HEK293 (cell line): ENCODE data around the gene MYO1B.

Experiments
- CTCF ChIA-PET: fragments of 350-600 bp; formaldehyde crosslinking; extraction: SDS; loops from one replicate; lab custom pipeline; 2021; ENCODE audit warnings: antibody characterized with exemption; lab: Yijun Ruan, JAX
- POLR2A ChIA-PET: fragments of 300-600 bp; formaldehyde crosslinking; extraction: SDS; loops from one replicate; lab custom pipeline; 2020; ENCODE audit warnings: antibody characterized with exemption, inconsistent platforms; lab: Yijun Ruan, JAX
- H3K27ac ChIP-seq: fragments of 200-500 bp; sonication (Bioruptor generic); 2 replicates; pipeline ENCODE4 v1.5.1; 2014; ENCODE audit warnings: low read depth, low read length, control low read depth, inconsistent platforms; ENCODE audit errors: extremely low read depth
- H3K36me3 ChIP-seq, 2 experiments: fragments of 200-500 bp in 1 of 2; sonication (Bioruptor generic) in 1 of 2; 1 replicate in 1 of 2; 2 replicates in 1 of 2; pipeline ENCODE4 v1.5.1; 2014 to 2017; ENCODE audit warnings: inconsistent platforms in 2 of 2, low read length in 2 of 2; ENCODE audit not compliant: control insufficient read depth in 2 of 2, insufficient read depth in 1 of 2
- H3K4me1 ChIP-seq: fragments of 200-500 bp; sonication (Bioruptor generic); 2 replicates; pipeline ENCODE4 v1.5.1; 2014; ENCODE audit warnings: mild to moderate bottlenecking, low read length, inconsistent platforms; ENCODE audit not compliant: control insufficient read depth, insufficient read depth
- H3K4me3 ChIP-seq: 2 replicates; pipeline ENCODE4 v1.5.1; 2011; ENCODE audit warnings: low read depth, mild to moderate bottlenecking, control low read depth, low read length, moderate library complexity
- H3K9me3 ChIP-seq: fragments of 200-500 bp; sonication (Bioruptor generic); 2 replicates; pipeline ENCODE4 v1.5.1; 2014; ENCODE audit warnings: low read depth, low read length, inconsistent platforms; ENCODE audit not compliant: control insufficient read depth, insufficient read depth
- BCL11B ChIP-seq: fragments of 450-650 bp; formaldehyde crosslinking; IDR thresholded peaks from 2 replicates; pipeline ENCODE4 v1.5.1; 2016; ENCODE audit warnings: low read depth, missing biosample characterization, missing genetic modification characterization
- GLIS1 ChIP-seq: fragments of 450-650 bp; formaldehyde crosslinking; IDR thresholded peaks from 2 replicates; pipeline ENCODE4 v1.5.1; 2016; ENCODE audit warnings: missing biosample characterization, missing genetic modification characterization
- IKZF3 ChIP-seq: fragments of 450-650 bp; IDR thresholded peaks from 2 replicates; pipeline ENCODE4 v1.5.0; 2018; ENCODE audit warnings: missing biosample characterization, mild to moderate bottlenecking, missing genetic modification characterization, moderate library complexity
- SCRT2 ChIP-seq: fragments of 450-650 bp; formaldehyde crosslinking; IDR thresholded peaks from 2 replicates; pipeline ENCODE4 v1.5.1; 2016; ENCODE audit warnings: missing biosample characterization, missing genetic modification characterization
- SP2 ChIP-seq: fragments of 450-650 bp; formaldehyde crosslinking; IDR thresholded peaks from 2 replicates; pipeline ENCODE4 v1.5.1; 2016; ENCODE audit warnings: missing biosample characterization, missing genetic modification characterization
- SP3 ChIP-seq: fragments of 450-650 bp; formaldehyde crosslinking; IDR thresholded peaks from 2 replicates; pipeline ENCODE4 v1.5.1; 2016; ENCODE audit warnings: missing biosample characterization, missing genetic modification characterization
- ZNF138 ChIP-seq: fragments of 450-650 bp; formaldehyde crosslinking; IDR thresholded peaks from 2 replicates; pipeline ENCODE4 v1.5.1; 2016; ENCODE audit warnings: missing biosample characterization, missing genetic modification characterization, borderline replicate concordance
- ZNF174 ChIP-seq: fragments of 450-650 bp; formaldehyde crosslinking; IDR thresholded peaks from 2 replicates; pipeline ENCODE4 v1.5.0; 2017; ENCODE audit warnings: missing biosample characterization, mild to moderate bottlenecking, missing genetic modification characterization
- ZNF341 ChIP-seq: fragments of 450-650 bp; formaldehyde crosslinking; IDR thresholded peaks from 2 replicates; pipeline ENCODE4; 2016; ENCODE audit warnings: low read depth, missing biosample characterization, missing genetic modification characterization
- ZNF433 ChIP-seq: fragments of 450-650 bp; formaldehyde crosslinking; IDR thresholded peaks from 2 replicates; pipeline ENCODE4 v1.5.1; 2016; ENCODE audit warnings: missing biosample characterization, missing genetic modification characterization, low read depth
- ZNF548 ChIP-seq: fragments of 450-650 bp; formaldehyde crosslinking; IDR thresholded peaks from 2 replicates; pipeline ENCODE4 v1.5.1; 2016; ENCODE audit warnings: missing biosample characterization, missing genetic modification characterization
- ZNF561 ChIP-seq: fragments of 450-650 bp; IDR thresholded peaks from 2 replicates; pipeline ENCODE4 v1.5.1; 2018; ENCODE audit warnings: missing biosample characterization, missing genetic modification characterization, borderline replicate concordance
- ZNF658 ChIP-seq: fragments of 450-650 bp; formaldehyde crosslinking; IDR thresholded peaks from 2 replicates; pipeline ENCODE4; 2016; ENCODE audit warnings: missing biosample characterization, missing genetic modification characterization
- ZNF76 ChIP-seq: fragments of 450-650 bp; formaldehyde crosslinking; IDR thresholded peaks from 2 replicates; pipeline ENCODE4; 2016; ENCODE audit warnings: low read depth, missing biosample characterization, missing genetic modification characterization, borderline replicate concordance
- ZNF768 ChIP-seq: fragments of 450-650 bp; formaldehyde crosslinking; IDR thresholded peaks from 2 replicates; pipeline ENCODE4 v1.5.1; 2018; ENCODE audit warnings: missing biosample characterization, mild to moderate bottlenecking, missing genetic modification characterization
- TF ChIP-seq, protein P1 (sequence below): fragments of 450-650 bp; formaldehyde crosslinking; IDR thresholded peaks from 2 replicates; pipeline ENCODE4 v1.5.1; 2016; ENCODE audit warnings: missing biosample characterization, missing genetic modification characterization
- TF ChIP-seq, protein P2 (sequence below): fragments of 450-650 bp; formaldehyde crosslinking; IDR thresholded peaks from 2 replicates; pipeline ENCODE4 v1.5.0; 2017; ENCODE audit warnings: missing biosample characterization, missing genetic modification characterization, borderline replicate concordance
- TF ChIP-seq, protein P3 (sequence below): fragments of 450-650 bp; formaldehyde crosslinking; conservative IDR thresholded peaks from 2 replicates; pipeline ENCODE4 v1.5.1; 2016; ENCODE audit warnings: low read depth, missing biosample characterization, missing genetic modification characterization
- TF ChIP-seq, protein P4 (sequence below): fragments of 450-650 bp; formaldehyde crosslinking; IDR thresholded peaks from 2 replicates; pipeline ENCODE4 v1.5.1; 2017; ENCODE audit warnings: missing biosample characterization, missing genetic modification characterization
- TF ChIP-seq, protein P5 (sequence below): IDR thresholded peaks from 2 replicates; pipeline ENCODE4 v1.6.1; 2011; ENCODE audit warnings: mild to moderate bottlenecking, low read depth, low read length, borderline replicate concordance
- TF ChIP-seq, protein P6 (sequence below): fragments of 450-650 bp; formaldehyde crosslinking; IDR thresholded peaks from 2 replicates; pipeline ENCODE4 v1.5.1; 2016; ENCODE audit warnings: missing biosample characterization, missing genetic modification characterization

MYO1B gene

DNA sequence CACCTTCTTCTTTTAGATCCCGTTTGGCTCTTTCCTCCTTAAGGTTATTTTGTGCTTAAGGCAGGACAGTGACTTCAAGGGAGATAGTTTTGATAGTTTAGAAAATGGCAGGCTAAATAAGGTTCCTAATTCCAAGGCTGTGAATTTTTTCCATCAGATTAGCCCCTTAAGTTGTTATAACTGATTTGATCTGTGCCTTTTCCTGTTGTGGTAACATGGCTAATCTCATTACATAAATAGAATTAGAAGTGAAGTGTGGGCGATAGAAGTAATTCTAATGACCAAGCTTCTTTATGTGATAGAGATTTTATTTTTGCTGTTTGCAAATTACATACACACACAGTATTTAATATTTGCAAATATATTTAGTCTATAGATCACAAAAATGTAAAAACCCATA lies 102.0 kb downstream of the MYO1B start (continued):
- TF ChIP-seq, protein P1, sequence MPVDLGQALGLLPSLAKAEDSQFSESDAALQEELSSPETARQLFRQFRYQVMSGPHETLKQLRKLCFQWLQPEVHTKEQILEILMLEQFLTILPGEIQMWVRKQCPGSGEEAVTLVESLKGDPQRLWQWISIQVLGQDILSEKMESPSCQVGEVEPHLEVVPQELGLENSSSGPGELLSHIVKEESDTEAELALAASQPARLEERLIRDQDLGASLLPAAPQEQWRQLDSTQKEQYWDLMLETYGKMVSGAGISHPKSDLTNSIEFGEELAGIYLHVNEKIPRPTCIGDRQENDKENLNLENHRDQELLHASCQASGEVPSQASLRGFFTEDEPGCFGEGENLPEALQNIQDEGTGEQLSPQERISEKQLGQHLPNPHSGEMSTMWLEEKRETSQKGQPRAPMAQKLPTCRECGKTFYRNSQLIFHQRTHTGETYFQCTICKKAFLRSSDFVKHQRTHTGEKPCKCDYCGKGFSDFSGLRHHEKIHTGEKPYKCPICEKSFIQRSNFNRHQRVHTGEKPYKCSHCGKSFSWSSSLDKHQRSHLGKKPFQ (tag by site-specific recombination): no peak
- no peak for TF ChIP-seq SP3 (tag by site-specific recombination)
- no peak for TF ChIP-seq ZNF561 (tag by site-specific recombination)
- TF ChIP-seq ZNF548 (tag by site-specific recombination): no peak
- no peak for TF ChIP-seq ZNF658
- TF ChIP-seq ZNF76 (tag by site-specific recombination): no peak

DNA sequence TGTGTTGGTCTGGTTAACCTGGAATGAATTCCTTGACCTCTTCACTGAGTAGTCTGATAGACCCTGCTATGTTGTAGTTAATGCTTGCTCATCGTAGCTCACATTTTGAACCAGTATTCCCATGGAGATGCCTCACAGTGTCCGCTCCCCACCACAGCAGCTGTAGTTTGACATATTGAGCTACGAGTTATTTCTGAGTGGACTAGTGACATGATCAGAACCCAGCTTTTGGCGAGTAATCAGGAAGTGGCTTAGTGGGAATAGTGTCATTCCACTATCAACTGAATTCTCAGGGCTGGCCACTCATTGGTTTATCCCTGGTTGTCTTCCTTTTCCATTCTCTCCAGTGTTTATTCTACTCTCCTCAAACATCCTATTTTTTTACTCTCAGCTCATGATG lies 102.7 kb downstream of the MYO1B start:
- TF ChIP-seq ZNF174 (tag by site-specific recombination) (no peak), ZNF768 (tag by site-specific recombination) (no peak), BCL11B (no peak), ZNF341 (no peak), SP2 (no peak)
- TF ChIP-seq, protein P2, sequence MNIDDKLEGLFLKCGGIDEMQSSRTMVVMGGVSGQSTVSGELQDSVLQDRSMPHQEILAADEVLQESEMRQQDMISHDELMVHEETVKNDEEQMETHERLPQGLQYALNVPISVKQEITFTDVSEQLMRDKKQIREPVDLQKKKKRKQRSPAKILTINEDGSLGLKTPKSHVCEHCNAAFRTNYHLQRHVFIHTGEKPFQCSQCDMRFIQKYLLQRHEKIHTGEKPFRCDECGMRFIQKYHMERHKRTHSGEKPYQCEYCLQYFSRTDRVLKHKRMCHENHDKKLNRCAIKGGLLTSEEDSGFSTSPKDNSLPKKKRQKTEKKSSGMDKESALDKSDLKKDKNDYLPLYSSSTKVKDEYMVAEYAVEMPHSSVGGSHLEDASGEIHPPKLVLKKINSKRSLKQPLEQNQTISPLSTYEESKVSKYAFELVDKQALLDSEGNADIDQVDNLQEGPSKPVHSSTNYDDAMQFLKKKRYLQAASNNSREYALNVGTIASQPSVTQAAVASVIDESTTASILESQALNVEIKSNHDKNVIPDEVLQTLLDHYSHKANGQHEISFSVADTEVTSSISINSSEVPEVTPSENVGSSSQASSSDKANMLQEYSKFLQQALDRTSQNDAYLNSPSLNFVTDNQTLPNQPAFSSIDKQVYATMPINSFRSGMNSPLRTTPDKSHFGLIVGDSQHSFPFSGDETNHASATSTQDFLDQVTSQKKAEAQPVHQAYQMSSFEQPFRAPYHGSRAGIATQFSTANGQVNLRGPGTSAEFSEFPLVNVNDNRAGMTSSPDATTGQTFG (tag by site-specific recombination): no peak
- TF ChIP-seq, all 188 proteins: peak for 0
- Histone ChIP-seq H3K4me1 (no peaks in the 10 kb centered on the region), H3K27ac (no peak overlapping the region), H3K4me3 (no peak overlapping the region), H3K9me3 (no peaks in the 10 kb centered on the region), H3K36me3 (peaks cover 0 to 15% of the 10 kb centered on the region in 2 experiments; a peak in 2 of 3 replicates)
- ChIA-PET POLR2A (no interaction called here), CTCF (interaction anchor here (0.6 kb wide), 1 partner anchor 160 kb away, joined by 3 read pairs; no protein-coding TSS in a partner anchor)

DNA sequence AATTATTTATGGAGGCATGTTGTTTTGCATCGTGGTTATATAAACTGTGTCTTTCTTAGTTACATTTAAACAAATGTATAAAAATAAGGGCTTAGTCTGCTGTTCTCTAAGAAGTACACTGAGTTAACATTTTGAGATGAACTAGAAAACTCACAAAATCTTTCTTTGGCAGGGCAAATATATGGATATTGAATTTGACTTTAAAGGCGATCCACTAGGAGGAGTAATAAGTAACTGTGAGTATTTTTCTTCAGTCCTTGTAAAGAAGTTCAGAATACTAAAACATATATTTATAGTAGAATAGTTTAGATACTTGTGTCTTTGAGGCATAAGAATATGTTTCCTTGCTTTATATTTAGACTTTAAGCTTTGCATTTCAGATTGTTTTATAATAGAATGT lies 104.8 kb downstream of the MYO1B start:
- H3K4me1 ChIP-seq: no peaks in the 10 kb centered on the region
- peaks cover 0 to 21% of the 10 kb centered on the region in 2 experiments; a peak in 2 of 3 replicates for H3K36me3 ChIP-seq
- H3K9me3 ChIP-seq: no peaks in the 10 kb centered on the region
- H3K27ac ChIP-seq: no peak overlapping the region
- H3K4me3 ChIP-seq: no peak overlapping the region
- TF ChIP-seq GLIS1 (tag by site-specific recombination) (no peak), SCRT2 (tag by site-specific recombination) (no peak), ZNF433 (tag by site-specific recombination) (no peak), ZNF174 (tag by site-specific recombination) (no peak), ZNF561 (tag by site-specific recombination) (no peak), ZNF138 (no peak), IKZF3 (tag by site-specific recombination) (no peak)
- TF ChIP-seq, protein P3, sequence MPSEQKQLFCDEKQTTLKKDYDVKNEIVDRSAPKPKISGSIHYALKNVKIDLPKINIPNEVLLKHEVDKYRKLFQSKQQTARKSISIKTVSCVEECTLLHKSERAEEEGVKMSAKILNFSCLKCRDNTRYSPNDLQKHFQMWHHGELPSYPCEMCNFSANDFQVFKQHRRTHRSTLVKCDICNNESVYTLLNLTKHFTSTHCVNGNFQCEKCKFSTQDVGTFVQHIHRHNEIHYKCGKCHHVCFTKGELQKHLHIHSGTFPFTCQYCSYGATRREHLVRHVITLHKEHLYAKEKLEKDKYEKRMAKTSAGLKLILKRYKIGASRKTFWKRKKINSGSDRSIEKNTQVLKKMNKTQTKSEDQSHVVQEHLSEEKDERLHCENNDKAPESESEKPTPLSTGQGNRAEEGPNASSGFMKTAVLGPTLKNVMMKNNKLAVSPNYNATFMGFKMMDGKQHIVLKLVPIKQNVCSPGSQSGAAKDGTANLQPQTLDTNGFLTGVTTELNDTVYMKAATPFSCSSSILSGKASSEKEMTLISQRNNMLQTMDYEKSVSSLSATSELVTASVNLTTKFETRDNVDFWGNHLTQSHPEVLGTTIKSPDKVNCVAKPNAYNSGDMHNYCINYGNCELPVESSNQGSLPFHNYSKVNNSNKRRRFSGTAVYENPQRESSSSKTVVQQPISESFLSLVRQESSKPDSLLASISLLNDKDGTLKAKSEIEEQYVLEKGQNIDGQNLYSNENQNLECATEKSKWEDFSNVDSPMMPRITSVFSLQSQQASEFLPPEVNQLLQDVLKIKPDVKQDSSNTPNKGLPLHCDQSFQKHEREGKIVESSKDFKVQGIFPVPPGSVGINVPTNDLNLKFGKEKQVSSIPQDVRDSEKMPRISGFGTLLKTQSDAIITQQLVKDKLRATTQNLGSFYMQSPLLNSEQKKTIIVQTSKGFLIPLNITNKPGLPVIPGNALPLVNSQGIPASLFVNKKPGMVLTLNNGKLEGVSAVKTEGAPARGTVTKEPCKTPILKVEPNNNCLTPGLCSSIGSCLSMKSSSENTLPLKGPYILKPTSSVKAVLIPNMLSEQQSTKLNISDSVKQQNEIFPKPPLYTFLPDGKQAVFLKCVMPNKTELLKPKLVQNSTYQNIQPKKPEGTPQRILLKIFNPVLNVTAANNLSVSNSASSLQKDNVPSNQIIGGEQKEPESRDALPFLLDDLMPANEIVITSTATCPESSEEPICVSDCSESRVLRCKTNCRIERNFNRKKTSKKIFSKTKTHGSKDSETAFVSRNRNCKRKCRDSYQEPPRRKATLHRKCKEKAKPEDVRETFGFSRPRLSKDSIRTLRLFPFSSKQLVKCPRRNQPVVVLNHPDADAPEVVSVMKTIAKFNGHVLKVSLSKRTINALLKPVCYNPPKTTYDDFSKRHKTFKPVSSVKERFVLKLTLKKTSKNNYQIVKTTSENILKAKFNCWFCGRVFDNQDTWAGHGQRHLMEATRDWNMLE (tag by site-specific recombination): no peak
- TF ChIP-seq, protein P4, sequence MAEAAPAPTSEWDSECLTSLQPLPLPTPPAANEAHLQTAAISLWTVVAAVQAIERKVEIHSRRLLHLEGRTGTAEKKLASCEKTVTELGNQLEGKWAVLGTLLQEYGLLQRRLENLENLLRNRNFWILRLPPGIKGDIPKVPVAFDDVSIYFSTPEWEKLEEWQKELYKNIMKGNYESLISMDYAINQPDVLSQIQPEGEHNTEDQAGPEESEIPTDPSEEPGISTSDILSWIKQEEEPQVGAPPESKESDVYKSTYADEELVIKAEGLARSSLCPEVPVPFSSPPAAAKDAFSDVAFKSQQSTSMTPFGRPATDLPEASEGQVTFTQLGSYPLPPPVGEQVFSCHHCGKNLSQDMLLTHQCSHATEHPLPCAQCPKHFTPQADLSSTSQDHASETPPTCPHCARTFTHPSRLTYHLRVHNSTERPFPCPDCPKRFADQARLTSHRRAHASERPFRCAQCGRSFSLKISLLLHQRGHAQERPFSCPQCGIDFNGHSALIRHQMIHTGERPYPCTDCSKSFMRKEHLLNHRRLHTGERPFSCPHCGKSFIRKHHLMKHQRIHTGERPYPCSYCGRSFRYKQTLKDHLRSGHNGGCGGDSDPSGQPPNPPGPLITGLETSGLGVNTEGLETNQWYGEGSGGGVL (tag by site-specific recombination): no peak
- TF ChIP-seq, protein P5, sequence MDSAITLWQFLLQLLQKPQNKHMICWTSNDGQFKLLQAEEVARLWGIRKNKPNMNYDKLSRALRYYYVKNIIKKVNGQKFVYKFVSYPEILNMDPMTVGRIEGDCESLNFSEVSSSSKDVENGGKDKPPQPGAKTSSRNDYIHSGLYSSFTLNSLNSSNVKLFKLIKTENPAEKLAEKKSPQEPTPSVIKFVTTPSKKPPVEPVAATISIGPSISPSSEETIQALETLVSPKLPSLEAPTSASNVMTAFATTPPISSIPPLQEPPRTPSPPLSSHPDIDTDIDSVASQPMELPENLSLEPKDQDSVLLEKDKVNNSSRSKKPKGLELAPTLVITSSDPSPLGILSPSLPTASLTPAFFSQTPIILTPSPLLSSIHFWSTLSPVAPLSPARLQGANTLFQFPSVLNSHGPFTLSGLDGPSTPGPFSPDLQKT: no peak
- TF ChIP-seq, protein P6, sequence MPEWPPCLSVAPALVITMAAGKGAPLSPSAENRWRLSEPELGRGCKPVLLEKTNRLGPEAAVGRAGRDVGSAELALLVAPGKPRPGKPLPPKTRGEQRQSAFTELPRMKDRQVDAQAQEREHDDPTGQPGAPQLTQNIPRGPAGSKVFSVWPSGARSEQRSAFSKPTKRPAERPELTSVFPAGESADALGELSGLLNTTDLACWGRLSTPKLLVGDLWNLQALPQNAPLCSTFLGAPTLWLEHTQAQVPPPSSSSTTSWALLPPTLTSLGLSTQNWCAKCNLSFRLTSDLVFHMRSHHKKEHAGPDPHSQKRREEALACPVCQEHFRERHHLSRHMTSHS (tag by site-specific recombination): no peak
- ChIA-PET POLR2A (no interaction called here), CTCF (no interaction called here)
